Right ventricle myocardium superior (tissue), 1 donor: ENCODE results near the gene SSBP4. TPM values are rescaled to one million over a fixed set of nuclear protein-coding genes. Genes with fewer than 3 reads are reported as not detected.
"Not testable (repeated sequence)": the region's sequence is repeated elsewhere in the genome, so short reads cannot be mapped to it uniquely, and the experiment has no call there.

ENCODE experiments used
- ATAC-seq: fragments of 200-7000 bp; cut with Tn5 transposase; one replicate; pipeline ENCODE4 v1.9.1; 2020; ENCODE audit warnings: mild to moderate bottlenecking; ENCODE audit not compliant: poor library complexity
- DNase-seq: peaks from one replicate; pipeline ENCODE4 v3.0.0-alpha.2; 2020
- intact Hi-C: fragments of 100-400 bp; cut with DNase I; formaldehyde crosslinking; loops from one replicate; pipeline ENCODE4 v1.11.2; 2022
- long read RNA-seq: library from polyadenylated mRNA; unstranded; transcript quantifications from one replicate; pipeline ENCODE4 v2.0.0, GENCODE V29; 2021
- total RNA-seq: library from RNA; stranded (reverse); fragmentation: NEBNext Ultra II Directional; extraction: Animal tissue kit (Norgen Biotek cat#: 25700); gene quantifications from one replicate; pipeline ENCODE4 v1.2.1, GENCODE V29; 2021
- donor health status: DM: no; HTN: yes; CAD: no; lungs with severe emphysema.

Gene SSBP4
- 30.4 TPM for total RNA-seq
- long read RNA-seq, transcript SSBP4-202 (17 exons, 1,721 nt): major isoform, 33 of 126 reads
- long read RNA-seq, partial matches to known transcripts: 7 of 126 reads
- long read RNA-seq, other reads (novel, unspliced or antisense): 83 of 126 reads

DNA sequence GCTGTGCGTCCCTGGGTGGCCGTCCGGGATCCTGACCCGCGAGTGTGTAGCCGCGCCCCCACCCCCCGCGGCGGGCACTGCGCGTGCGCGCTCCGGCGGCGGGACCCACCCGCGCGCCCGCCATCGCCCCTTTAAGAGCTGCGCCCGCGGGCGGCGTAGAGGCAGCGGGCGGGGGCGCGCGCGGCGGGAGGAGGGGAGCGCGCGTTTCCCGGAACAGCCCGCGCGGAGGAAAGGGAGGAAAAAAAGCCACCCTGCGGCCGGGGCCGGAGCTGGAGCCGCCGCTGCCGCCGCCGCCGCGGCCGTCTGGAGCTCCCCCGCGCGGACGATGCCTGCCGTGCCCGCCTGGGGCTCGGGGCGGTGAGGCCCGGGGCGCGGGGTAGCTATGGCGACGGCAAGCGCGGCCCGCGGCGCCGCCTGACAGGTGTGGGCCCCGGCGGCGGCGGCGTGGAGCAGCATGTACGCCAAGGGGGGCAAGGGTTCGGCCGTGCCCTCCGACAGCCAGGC, at the start of gene SSBP4:
SSBP4 (plus strand) TSS at position 204 of the 504 bp plus-strand sequence; CDS start at position 455, 251 bp downstream.
- intact Hi-C loops: no loop called here
- DNase-seq: peak; percentile 85
- peak; percentile 37 for ATAC-seq

DNA sequence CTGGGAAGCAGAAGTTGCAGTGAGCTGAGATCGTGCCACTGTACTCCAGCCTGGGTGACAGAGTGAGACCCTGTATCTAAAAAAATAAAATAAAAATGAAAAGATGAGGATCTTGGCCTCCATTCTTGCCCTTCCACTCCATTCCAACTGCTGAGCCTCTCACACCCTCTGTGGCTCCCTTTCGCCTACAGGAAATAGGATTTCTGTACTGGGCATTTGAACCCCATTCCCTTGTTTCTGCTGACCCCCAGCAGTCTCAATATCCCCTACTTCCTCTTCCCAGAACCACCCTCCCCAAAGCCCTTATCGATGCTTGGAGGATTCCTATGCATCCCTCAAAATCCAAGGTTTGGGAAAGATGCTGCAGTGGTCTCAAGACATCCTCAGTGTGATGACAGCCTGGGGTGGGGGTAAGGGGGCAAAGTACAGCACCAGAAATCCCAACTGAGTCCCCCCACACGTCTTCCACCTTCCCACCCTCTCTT, 45.7 kb upstream of the SSBP4 start:
- DNase-seq (no peak), ATAC-seq (no peak)
- intact Hi-C loops: no loop called here

DNA sequence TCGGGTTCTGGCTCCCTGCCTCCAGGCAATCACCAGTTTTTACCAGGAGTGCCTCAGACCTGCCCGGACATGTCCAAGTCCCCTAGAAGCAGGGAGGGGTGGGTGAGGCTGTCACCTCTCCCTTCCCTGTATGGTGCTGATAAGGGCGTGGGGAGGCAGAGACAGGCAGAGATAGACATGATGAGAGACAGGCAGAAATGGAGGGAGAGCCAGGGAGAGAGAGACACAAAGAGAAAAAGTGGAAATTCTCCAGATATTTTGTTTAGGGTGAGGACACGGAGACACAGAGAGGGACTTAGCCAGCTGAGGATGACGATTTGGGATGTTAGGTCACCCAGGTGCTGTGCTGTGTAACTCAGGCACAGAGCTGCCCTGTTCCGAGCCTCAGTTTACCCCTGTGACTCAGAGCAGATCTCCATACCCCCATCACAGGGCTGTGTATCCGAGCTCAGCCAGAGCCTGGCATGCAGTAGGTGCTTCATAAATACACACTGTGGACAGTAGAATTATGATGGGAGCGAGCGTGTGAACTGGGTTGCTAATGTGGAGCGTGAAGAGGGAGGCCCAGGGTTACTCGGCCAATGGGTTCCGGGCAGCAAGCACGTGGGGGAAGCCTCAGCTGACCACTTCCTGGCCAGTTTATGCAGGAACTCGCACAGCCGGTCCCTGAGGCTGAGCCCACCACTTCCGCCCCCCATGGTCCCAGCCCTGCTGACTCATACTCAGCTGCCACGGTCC, 45.1 kb upstream of the SSBP4 start:
- intact Hi-C loops: no loop called here
- DNase-seq (peak; percentile 92), ATAC-seq (peak; percentile 93)

GRCh38 chr19:18377026-18377425, 42.2 kb upstream of the SSBP4 start:
- no peak for ATAC-seq
- intact Hi-C loops: no loop called here
- DNase-seq: no peak

- peak; percentile 90 for DNase-seq
- ATAC-seq: peak; percentile 86
- intact Hi-C loops: no loop called here
These were observed 39.1 kb upstream of the SSBP4 start for GRCh38 chr19:18379803-18380747.

DNA sequence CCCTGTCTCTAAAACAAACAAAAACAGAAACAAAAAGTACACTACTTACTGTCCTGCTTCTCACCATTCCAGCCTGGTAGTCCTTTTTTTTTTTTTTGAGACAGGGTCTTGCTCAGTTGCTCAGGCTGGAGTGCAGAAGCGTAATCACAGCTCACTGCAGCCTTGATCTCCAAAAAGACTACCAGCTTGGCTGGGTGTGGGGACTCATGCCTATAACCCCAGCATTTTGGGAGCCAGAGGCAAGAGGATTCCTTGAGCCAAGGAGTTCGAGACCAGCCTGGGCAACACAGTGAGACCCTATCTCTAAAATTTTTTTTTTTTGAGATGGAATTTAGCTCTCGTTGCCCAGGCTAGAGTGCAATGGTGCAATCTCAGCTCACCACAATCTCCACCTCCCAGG, 38.4 kb upstream of the SSBP4 start:
- intact Hi-C loops: no loop called here
- DNase-seq (no peak), ATAC-seq (no peak)

GRCh38 chr19:18383622-18384021, 35.6 kb upstream of the SSBP4 start:
- not testable (repeated sequence) for ATAC-seq

DNA sequence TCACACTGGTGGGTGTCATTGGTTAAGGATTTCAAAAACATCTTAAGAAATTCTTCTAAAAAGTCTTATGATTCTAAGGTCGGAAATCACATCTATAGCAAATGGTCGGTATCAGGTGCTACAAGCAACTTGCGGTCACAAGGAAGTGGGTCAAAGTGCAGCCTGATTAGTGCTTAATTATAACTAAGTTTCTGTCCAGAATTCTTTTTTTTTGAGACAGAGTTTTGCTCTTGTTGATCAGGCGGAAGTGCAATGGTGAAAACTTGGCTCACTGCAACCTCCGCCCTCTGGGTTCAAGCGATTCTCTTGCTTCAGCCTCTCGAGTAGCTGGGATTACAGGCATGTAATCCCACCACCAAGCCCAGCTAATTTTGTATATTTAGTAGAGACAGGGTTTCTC, 34.4 kb upstream of the SSBP4 start:
- intact Hi-C loops: no loop called here
- no peak for DNase-seq

More at GRCh38 chr19:18383622-18384021, 35.6 kb upstream of the SSBP4 start:
- intact Hi-C loops, DNase-seq: not testable (repeated sequence)

GRCh38 chr19:18385359-18385674, 33.9 kb upstream of the SSBP4 start:
- intact Hi-C loops: no loop called here
- ATAC-seq (no peak), DNase-seq (no peak)

More for the DNA sequence above, 34.4 kb upstream of the SSBP4 start:
- no peak for ATAC-seq

DNA sequence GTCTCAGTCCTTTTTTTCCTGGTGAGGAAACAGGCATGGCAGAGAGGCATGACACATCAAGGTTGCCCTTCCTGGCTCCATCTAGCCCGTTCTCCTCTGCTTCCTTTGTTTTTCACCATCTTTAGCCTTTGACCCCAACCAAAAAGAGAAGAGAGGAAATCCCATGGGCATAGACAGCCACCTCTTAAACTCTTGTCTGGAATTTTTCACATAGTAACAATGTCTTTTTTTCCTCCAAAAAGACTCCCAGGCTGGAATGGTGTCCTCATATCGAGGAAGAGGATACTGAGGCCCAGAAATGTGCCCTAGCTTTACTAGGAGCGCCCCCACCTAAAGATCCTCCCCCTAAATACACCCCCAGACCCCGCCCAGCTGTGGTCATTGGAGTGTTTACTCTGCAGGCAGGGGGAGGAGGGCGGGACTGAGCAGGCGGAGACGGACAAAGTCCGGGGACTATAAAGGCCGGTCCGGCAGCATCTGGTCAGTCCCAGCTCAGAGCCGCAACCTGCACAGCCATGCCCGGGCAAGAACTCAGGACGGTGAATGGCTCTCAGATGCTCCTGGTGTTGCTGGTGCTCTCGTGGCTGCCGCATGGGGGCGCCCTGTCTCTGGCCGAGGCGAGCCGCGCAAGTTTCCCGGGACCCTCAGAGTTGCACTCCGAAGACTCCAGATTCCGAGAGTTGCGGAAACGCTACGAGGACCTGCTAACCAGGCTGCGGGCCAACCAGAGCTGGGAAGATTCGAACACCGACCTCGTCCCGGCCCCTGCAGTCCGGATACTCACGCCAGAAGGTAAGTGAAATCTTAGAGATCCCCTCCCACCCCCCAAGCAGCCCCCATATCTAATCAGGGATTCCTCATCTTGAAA, 33.3 kb upstream of the SSBP4 start, which contains the start of gene GDF15:
GDF15 (plus strand) TSS at position 484 of the 868 bp plus-strand sequence; CDS start at position 516, 32 bp downstream.
- peak; percentile 61 for DNase-seq
- ATAC-seq: peak; percentile 40
- intact Hi-C loops: no loop called here

DNA sequence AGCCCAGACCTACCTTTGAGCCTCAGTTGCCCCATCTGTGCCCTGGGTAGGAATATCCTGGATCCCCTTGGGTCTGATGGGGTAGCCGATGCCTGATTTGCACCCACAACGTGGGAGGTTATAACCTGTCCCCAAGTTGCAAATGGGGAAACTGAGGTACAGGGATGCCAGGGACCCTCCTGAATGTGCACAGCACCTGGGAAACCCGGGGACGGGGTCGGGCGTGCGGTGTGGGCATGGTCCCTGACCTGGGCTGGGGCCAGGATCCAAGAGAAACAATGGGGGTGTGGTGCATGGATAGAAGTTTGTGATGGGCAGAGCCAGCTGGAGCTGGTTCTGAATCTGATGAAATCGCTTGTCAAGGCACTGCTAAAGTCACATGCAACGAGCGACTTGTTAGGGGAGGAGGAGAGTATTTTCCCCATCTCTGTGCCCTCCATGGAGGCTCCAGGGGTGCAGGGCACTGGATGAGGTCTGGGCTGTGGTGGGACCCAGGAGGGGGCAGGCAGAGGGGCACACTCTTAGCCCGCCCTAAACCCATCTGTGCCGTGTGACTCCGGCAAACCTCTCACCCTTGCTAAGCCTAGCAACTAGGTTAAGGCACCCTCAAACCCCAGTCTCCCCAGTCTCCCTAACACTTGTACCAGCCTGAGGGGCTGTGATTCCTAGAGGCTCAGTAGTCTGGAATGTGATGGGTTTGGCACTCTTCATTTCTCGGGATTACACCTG, 32.5 kb upstream of the SSBP4 start:
- intact Hi-C loops: no loop called here
- no peak for ATAC-seq
- no peak for DNase-seq

GRCh38 chr19:18388100-18388959, 30.9 kb upstream of the SSBP4 start:
- DNase-seq (peak; percentile 92), ATAC-seq (peak; percentile 88)
- intact Hi-C loops: no loop called here

GRCh38 chr19:18388960-18389725, 30.1 kb upstream of the SSBP4 start:
- intact Hi-C loops: no loop called here
- DNase-seq (no peak), ATAC-seq (no peak)

- DNase-seq (no peak), ATAC-seq (no peak)
- intact Hi-C loops: loop anchor here (5.0 kb wide), 1 partner anchor 42 kb away; no protein-coding TSS in a partner anchor
These were observed 29.5 kb upstream of the SSBP4 start for GRCh38 chr19:18389726-18390064.

DNA sequence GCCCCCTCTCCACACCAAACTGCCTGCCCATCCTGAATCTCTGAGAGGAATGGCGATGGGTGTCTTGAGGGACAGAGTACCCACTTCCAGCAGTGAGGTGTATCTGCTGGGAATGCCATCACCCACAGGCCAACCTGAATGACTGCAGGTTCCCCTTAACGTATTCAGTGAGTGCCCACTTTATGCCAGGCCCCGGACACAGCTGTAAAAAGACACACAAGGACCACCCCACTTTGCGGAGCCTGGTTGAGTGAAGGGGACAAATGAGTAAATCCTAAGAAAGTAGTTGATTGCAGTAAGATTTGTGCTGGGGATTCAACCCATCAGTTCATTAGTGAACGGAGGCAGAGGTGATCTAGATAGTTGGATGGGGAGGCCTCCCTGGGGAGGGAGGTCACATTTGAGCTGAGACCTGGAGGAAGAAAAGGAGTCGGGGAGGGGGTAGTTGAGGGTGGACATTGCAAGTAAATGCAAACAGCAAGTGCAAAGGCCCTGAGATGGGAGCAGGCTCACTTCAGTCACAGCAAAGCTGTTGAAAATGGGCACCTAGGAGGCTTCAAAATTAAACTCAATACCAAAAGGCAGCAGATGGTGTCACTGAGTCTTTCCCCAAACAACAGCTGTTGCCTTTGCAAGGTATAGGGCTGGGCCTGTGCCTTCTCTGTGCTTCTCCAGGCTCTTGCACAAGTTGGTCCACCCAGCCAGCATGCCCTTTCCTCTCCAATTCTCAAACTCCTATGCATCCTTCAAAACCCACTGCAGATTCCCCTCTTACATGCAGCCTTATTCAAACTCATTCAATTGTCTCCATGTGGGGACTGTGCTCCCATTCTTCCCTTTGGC, 28.9 kb upstream of the SSBP4 start:
- intact Hi-C loops: loop anchor here (5.0 kb wide), 1 partner anchor 43 kb away; no protein-coding TSS in a partner anchor
- no peak for ATAC-seq
- DNase-seq: no peak
